IMR-90 (cell line): ENCODE measurements around the gene LFNG. TPM values are rescaled to one million over a fixed set of nuclear protein-coding genes. Genes with fewer than 3 reads are reported as not detected.

ENCODE experiments used
- ATAC-seq: fragments of 200-7000 bp; cut with Tn5 transposase; 2 replicates; pipeline ENCODE4 v1.9.1; 2020; ENCODE audit warnings: low read depth, mild to moderate bottlenecking, moderate library complexity
- BruUV-seq: library from RNA; stranded (reverse); fragments of 400-500 nt; replicated peaks from 2 replicates; lab custom pipeline; 2021; lab: Mats Ljungman, UMichigan
- CTCF ChIA-PET: fragments of 300-600 bp; formaldehyde crosslinking; extraction: SDS; loops from one replicate; lab custom pipeline; 2021; ENCODE audit warnings: antibody characterized with exemption; lab: Yijun Ruan, JAX
- POLR2A ChIA-PET: fragments of 300-600 bp; sonication (Branson Sonifier 250); formaldehyde crosslinking; loops from one replicate; lab custom pipeline; 2022; ENCODE audit warnings: antibody characterized with exemption; ENCODE audit not compliant: unreplicated experiment; lab: Charles Lee
- DNase-seq: peaks from one replicate; pipeline ENCODE4 v3.0.0; 2013
- H2AFZ ChIP-seq: replicated peaks from 2 replicates; pipeline ENCODE3; 2013; ENCODE audit warnings: low read length, mild to moderate bottlenecking; ENCODE audit not compliant: poor library complexity
- H2AK5ac ChIP-seq: 2 replicates; pipeline ENCODE4 v1.6.1; 2013; ENCODE audit warnings: low read depth, low read length, inconsistent platforms
- H2AK9ac ChIP-seq: replicated peaks from 2 replicates; pipeline ENCODE3; 2013; ENCODE audit warnings: mild to moderate bottlenecking, low read depth, low read length, moderate library complexity; ENCODE audit not compliant: poor library complexity
- H2BK120ac ChIP-seq: 2 replicates; pipeline ENCODE4 v1.6.1; 2013; ENCODE audit warnings: low read depth, low read length, inconsistent platforms
- H2BK15ac ChIP-seq: 3 replicates; pipeline ENCODE4 v1.6.1; 2013; ENCODE audit warnings: low read depth, low read length, inconsistent platforms
- H2BK20ac ChIP-seq: 2 replicates; pipeline ENCODE4 v1.6.1; 2013; ENCODE audit warnings: low read depth, mild to moderate bottlenecking, inconsistent platforms, low read length, moderate library complexity
- H2BK5ac ChIP-seq: 2 replicates; pipeline ENCODE4 v1.6.1; 2013; ENCODE audit warnings: mild to moderate bottlenecking, low read depth, low read length, inconsistent platforms; ENCODE audit not compliant: poor library complexity, severe bottlenecking
- H3K14ac ChIP-seq: replicated peaks from 2 replicates; pipeline ENCODE4 v1.6.1; 2013; ENCODE audit warnings: low read depth, low read length, inconsistent platforms
- H3K18ac ChIP-seq: 2 replicates; pipeline ENCODE4 v1.6.1; 2013; ENCODE audit warnings: low read depth, low read length, control low read depth
- H3K23ac ChIP-seq: 2 replicates; pipeline ENCODE4 v1.6.1; 2013; ENCODE audit warnings: low read depth, low read length, inconsistent platforms
- H3K27ac ChIP-seq: 2 replicates; pipeline ENCODE4 v1.5.1; 2013; ENCODE audit warnings: mild to moderate bottlenecking, control low read depth, low read length; ENCODE audit not compliant: insufficient read depth
- H3K27me3 ChIP-seq: 2 replicates; pipeline ENCODE4 v1.6.1; 2013; ENCODE audit warnings: low read length; ENCODE audit not compliant: control insufficient read depth, insufficient read depth
- H3K36me3 ChIP-seq: 2 replicates; pipeline ENCODE4 v1.6.1; 2013; ENCODE audit warnings: low read length, mixed read lengths; ENCODE audit not compliant: control insufficient read depth, insufficient read depth
- H3K4ac ChIP-seq: 2 replicates; pipeline ENCODE4 v1.6.1; 2013; ENCODE audit warnings: low read depth, low read length, inconsistent platforms
- H3K4me1 ChIP-seq: 2 replicates; pipeline ENCODE4 v1.6.1; 2013; ENCODE audit warnings: low read length, mixed read lengths; ENCODE audit not compliant: control insufficient read depth, insufficient read depth
- H3K4me2 ChIP-seq: 2 replicates; pipeline ENCODE4 v1.6.1; 2013; ENCODE audit warnings: low read depth, mild to moderate bottlenecking, control low read depth, low read length, moderate library complexity
- H3K4me3 ChIP-seq: 2 replicates; pipeline ENCODE4 v1.5.1; 2013; ENCODE audit warnings: low read depth, mild to moderate bottlenecking, control low read depth, low read length, moderate library complexity; ENCODE audit not compliant: insufficient read depth
- H3K56ac ChIP-seq: 2 replicates; pipeline ENCODE4 v1.6.1; 2013; ENCODE audit warnings: low read length, inconsistent platforms; ENCODE audit not compliant: insufficient read depth; ENCODE audit errors: extremely low read depth
- H3K79me1 ChIP-seq, 2 experiments: 2 replicates each; pipeline ENCODE4 v1.6.1; 2013; ENCODE audit warnings: low read length in 2 of 2, inconsistent platforms in 1 of 2, low read depth in 1 of 2
- H3K9ac ChIP-seq: 2 replicates; pipeline ENCODE4 v1.6.1; 2013; ENCODE audit warnings: low read depth, low read length, control low read depth
- H3K9me1 ChIP-seq: 2 replicates; pipeline ENCODE4 v1.6.1; 2013; ENCODE audit warnings: low read length, inconsistent platforms; ENCODE audit not compliant: insufficient read depth
- H3K9me3 ChIP-seq: 2 replicates; pipeline ENCODE4 v1.6.1; 2013; ENCODE audit warnings: low read length; ENCODE audit not compliant: control insufficient read depth, insufficient read depth
- H4K20me1 ChIP-seq: 2 replicates; pipeline ENCODE4 v1.6.1; 2013; ENCODE audit warnings: low read length, inconsistent platforms; ENCODE audit not compliant: insufficient read depth
- H4K5ac ChIP-seq: 2 replicates; pipeline ENCODE4 v1.6.1; 2013; ENCODE audit warnings: mild to moderate bottlenecking, low read depth, low read length, control low read depth
- H4K8ac ChIP-seq, 2 experiments: 2 replicates each; pipeline ENCODE4 v1.6.1; 2013; ENCODE audit warnings: low read depth in 2 of 2, low read length in 2 of 2, control low read depth in 1 of 2, inconsistent platforms in 1 of 2
- H4K91ac ChIP-seq: 2 replicates; pipeline ENCODE4 v1.6.1; 2013; ENCODE audit warnings: low read depth, low read length, inconsistent platforms; ENCODE audit not compliant: insufficient read depth
- FOS ChIP-seq: fragments of 150-350 bp; IDR thresholded peaks from 2 replicates; pipeline ENCODE4 v1.6.1; 2016; ENCODE audit warnings: low read depth, low read length
- MAFK ChIP-seq: IDR thresholded peaks from 2 replicates; pipeline ENCODE4 v1.6.1; 2012; ENCODE audit warnings: low read depth, low read length, improper control_type of control experiment
- NFE2L2 ChIP-seq: fragments of 150-350 bp; IDR thresholded peaks from 2 replicates; pipeline ENCODE4 v1.6.1; 2016; ENCODE audit warnings: low read depth, mild to moderate bottlenecking, low read length
- POLR2A ChIP-seq: IDR thresholded peaks from 2 replicates; pipeline ENCODE4 v1.6.1; 2012; ENCODE audit warnings: mild to moderate bottlenecking, low read depth, low read length
- RAD21 ChIP-seq: IDR thresholded peaks from 2 replicates; pipeline ENCODE4 v1.6.1; 2012; ENCODE audit warnings: low read length, improper control_type of control experiment
- RFX5 ChIP-seq: IDR thresholded peaks from 2 replicates; pipeline ENCODE4 v1.8.0; 2012; ENCODE audit warnings: low read depth, mild to moderate bottlenecking, low read length, moderate library complexity
- SMC3 ChIP-seq: fragments of 150-350 bp; IDR thresholded peaks from 2 replicates; pipeline ENCODE4 v1.6.1; 2016; ENCODE audit warnings: low read depth, mild to moderate bottlenecking, antibody characterized with exemption, low read length, moderate library complexity
- WGBS, 2 experiments: methylation state at CpG; one replicate each; pipeline versions ENCODE4 v1.1.5 to v1.1.7; 2013; ENCODE audit warnings: missing lambda C conversion rate in 2 of 2; ENCODE audit not compliant: insufficient read length in 1 of 2; ENCODE audit errors: extremely low coverage in 2 of 2; 5-methylcytosine and 5-hydroxymethylcytosine counted together
- dilution Hi-C: fragments of 300-500 bp; cut with HindIII; formaldehyde crosslinking; loops from one replicate; pipeline ENCODE4 v1.14.3; 2018; ENCODE audit warnings: low sequenced_read_pairs; ENCODE audit not compliant: unreplicated experiment
- in situ Hi-C: fragments of 300-500 bp; cut with MboI; formaldehyde crosslinking; loops from 3 replicates; pipeline ENCODE4 v1.14.3; 2019; ENCODE audit warnings: low sequenced_read_pairs, inconsistent platforms, mixed read lengths
- intact Hi-C: fragments of 100-400 bp; cut with micrococcal nuclease; formaldehyde crosslinking; loops from 2 replicates; pipeline ENCODE4 v1.10.0; 2022
- polyA plus RNA-seq, 3 experiments: library from polyadenylated mRNA; depleted of rRNA; stranded (reverse); fragments of >200 nt; gene quantifications; 2 replicates each; pipeline ENCODE4 v1.2.3, GENCODE V29; 2012; ENCODE audit warnings: low replicate concordance in 1 of 3
- total RNA-seq: library from RNA; depleted of rRNA; stranded (reverse); fragments of >200 nt; gene quantifications from 2 replicates; pipeline ENCODE4 v1.2.3, GENCODE V29; 2012
- TF ChIP-seq, protein P1 (sequence below): fragments of 150-350 bp; IDR thresholded peaks from 2 replicates; pipeline ENCODE4 v1.6.1; 2017; ENCODE audit warnings: mild to moderate bottlenecking, antibody characterized with exemption, low read length, low read depth

LFNG gene
- total and polyA plus RNA-seq, 2 of the 4 experiments (the other 2 are of a cell fraction): 1.8 to 5.1 TPM

DNA sequence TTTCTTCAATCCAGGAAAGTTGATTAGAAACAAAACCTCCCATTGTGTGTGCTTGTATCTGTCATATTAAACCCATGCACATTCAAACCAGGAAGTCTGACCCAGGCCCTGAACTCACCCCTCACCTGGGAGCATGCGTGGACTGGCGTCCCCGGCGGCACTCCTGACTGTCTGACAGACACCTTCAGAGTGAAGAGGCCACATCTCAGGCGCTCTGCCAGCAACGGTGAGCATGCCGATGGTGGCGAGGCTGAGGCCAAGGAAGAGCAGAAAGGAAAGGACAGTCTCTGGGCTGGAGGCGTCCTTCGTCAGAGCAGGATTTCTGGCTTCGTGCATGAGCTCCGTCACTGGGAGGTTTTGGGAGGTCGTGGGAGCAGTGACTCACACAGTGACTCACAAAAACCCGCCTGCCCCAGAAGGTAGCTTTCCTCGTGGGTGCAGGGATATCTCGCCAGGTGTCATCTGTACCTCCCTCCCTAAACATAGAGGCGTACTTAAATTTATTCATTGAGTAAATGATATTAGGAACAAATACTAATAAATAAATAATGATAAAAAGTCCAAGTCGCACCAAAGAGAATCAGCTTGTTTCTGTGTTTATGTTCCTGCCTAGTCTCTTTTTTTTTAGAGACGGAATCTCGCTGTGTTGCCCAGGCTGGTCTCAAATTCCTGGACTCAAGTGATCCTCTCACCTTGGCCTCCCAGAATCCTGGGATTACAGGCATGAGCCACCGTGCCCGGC lies 52.7 kb downstream of the LFNG start:
- Histone ChIP-seq H3K79me1 (peaks cover 3% of the 10 kb centered on the region in 2 experiments; a peak in 1 of 4 replicates), H3K14ac (peak overlapping the region; percentile 72; the same call in 1 of the 2 replicates), H3K56ac (no peak overlapping the region), H4K20me1 (no peaks in the 10 kb centered on the region), H4K8ac (no peak overlapping the region; a peak in 1 of 4 replicates), H3K23ac (no peak overlapping the region), H3K9me3 (no peaks in the 10 kb centered on the region), H3K4me2 (no peak overlapping the region), H4K91ac (no peak overlapping the region), H3K4me3 (no peak overlapping the region), H2BK5ac (no peak overlapping the region), H3K27ac (no peak overlapping the region), H3K4me1 (peaks cover 5% of the 10 kb centered on the region), H2BK20ac (no peak overlapping the region), H3K18ac (no peak overlapping the region), H2BK15ac (no peak overlapping the region), H2AK9ac (peak overlapping the region; percentile 81), H2BK120ac (no peak overlapping the region), H2AFZ (peak overlapping the region; percentile 74), H4K5ac (no peak overlapping the region), H3K9ac (no peak overlapping the region), H3K27me3 (no peaks in the 10 kb centered on the region), H3K4ac (peak overlapping the region; percentile 27; the same call in 1 of the 2 replicates), H3K9me1 (peaks cover 6% of the 10 kb centered on the region; the same call in 1 of the 2 replicates), H2AK5ac (no peak overlapping the region), H3K36me3 (peaks cover 16% of the 10 kb centered on the region)
- BruUV-seq: no TSS peak
- ChIA-PET POLR2A (interaction anchor here (0.6 kb wide), 1 partner anchor 184 kb away, joined by 4 read pairs; no protein-coding TSS in a partner anchor), CTCF (interaction anchor here (1.2 kb wide), 1 partner anchor 92 kb away, joined by 4 read pairs; no protein-coding TSS in a partner anchor)
- ATAC-seq: peak; percentile 46
- TF ChIP-seq POLR2A (no peak), RAD21 (no peak), MAFK (no peak), NFE2L2 (no peak), FOS (peak; percentile 87), RFX5 (no peak), SMC3 (no peak)
- TF ChIP-seq, protein P1, sequence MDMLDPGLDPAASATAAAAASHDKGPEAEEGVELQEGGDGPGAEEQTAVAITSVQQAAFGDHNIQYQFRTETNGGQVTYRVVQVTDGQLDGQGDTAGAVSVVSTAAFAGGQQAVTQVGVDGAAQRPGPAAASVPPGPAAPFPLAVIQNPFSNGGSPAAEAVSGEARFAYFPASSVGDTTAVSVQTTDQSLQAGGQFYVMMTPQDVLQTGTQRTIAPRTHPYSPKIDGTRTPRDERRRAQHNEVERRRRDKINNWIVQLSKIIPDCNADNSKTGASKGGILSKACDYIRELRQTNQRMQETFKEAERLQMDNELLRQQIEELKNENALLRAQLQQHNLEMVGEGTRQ: no peak
- 24% methylated on average over 4 of the region's 22 CpGs; no CpG with 5 or more reads in 1 of the 2 experiments for WGBS, 2 experiments
- dilution Hi-C loops: no loop called here
- DNase-seq: peak; percentile 82
- in situ Hi-C loops: no loop called here
- intact Hi-C loops: no loop called here
